K562 (cell line): ENCODE measurements around the gene MMRN2. TPM values are rescaled to one million over a fixed set of nuclear protein-coding genes. Genes with fewer than 3 reads are reported as not detected.
A peak's percentile ranks its signal among the peaks of the same experiment; 100 is the strongest.

ENCODE experiments used
- CREBBP ChIP-seq: IDR thresholded peaks from one replicate; pipeline ENCODE4 v1.6.1; 2012; ENCODE audit warnings: low read depth, mild to moderate bottlenecking, control low read depth, inconsistent platforms, low read length
- CTBP1 ChIP-seq: fragments of 450-650 bp; IDR thresholded peaks from 2 replicates; pipeline ENCODE4 v1.6.1; 2016; ENCODE audit warnings: borderline replicate concordance
- ELF2 ChIP-seq: fragments of 250-450 bp; sonication (Bioruptor Pico); IDR thresholded peaks from 2 replicates; pipeline ENCODE4 v1.5.0; 2021; ENCODE audit warnings: mild to moderate bottlenecking
- ETV1 ChIP-seq: fragments of 450-650 bp; conservative IDR thresholded peaks from 2 replicates; pipeline ENCODE4 v1.6.1; 2016; ENCODE audit warnings: missing genetic modification characterization, control low read depth, low read depth, missing compliant biosample characterization
- FIP1L1 ChIP-seq: fragments of 200-400 bp; formaldehyde crosslinking; IDR thresholded peaks from 2 replicates; pipeline ENCODE4 v1.6.1; 2018; ENCODE audit warnings: mild to moderate bottlenecking, low read depth, low read length; ENCODE audit not compliant: poor library complexity, severe bottlenecking
- HEY1 ChIP-seq: fragments of 250-450 bp; sonication (Bioruptor Pico); IDR thresholded peaks from 2 replicates; pipeline ENCODE4 v1.5.0; 2020; ENCODE audit warnings: mild to moderate bottlenecking, moderate library complexity, borderline replicate concordance
- JUN ChIP-seq, 2 experiments: sonication (generic) in 1 of 2; formaldehyde crosslinking in 1 of 2; IDR thresholded peaks; 2 replicates each; pipeline versions ENCODE4 v1.6.1 to v1.8.0; 2012 to 2022; ENCODE audit warnings: borderline replicate concordance in 2 of 2, mild to moderate bottlenecking in 2 of 2, improper control_type of control experiment in 1 of 2, low read depth in 1 of 2, low read length in 1 of 2, missing genetic modification reagents in 1 of 2
- JUND ChIP-seq, 2 experiments: IDR thresholded peaks; 2 replicates in 1 of 2; 3 replicates in 1 of 2; pipeline ENCODE4 v1.6.1; 2011; ENCODE audit warnings: borderline replicate concordance in 2 of 2, low read depth in 2 of 2, low read length in 2 of 2, improper control_type of control experiment in 1 of 2, missing biosample characterization in 1 of 2, missing genetic modification characterization in 1 of 2, missing genetic modification reagents in 1 of 2
- KDM1A ChIP-seq, 2 experiments: fragments of 450-650 bp; IDR thresholded peaks; 2 replicates each; pipeline ENCODE4 v1.6.1; 2016; ENCODE audit warnings: mild to moderate bottlenecking in 2 of 2
- MEF2D ChIP-seq: conservative IDR thresholded peaks from 2 replicates; pipeline ENCODE4 v1.6.1; 2016; ENCODE audit warnings: low read depth, missing genetic modification characterization, missing compliant biosample characterization
- POLR3G ChIP-seq: IDR thresholded peaks from 2 replicates; pipeline ENCODE4 v1.6.1; 2011; ENCODE audit not compliant: insufficient read length, insufficient replicate concordance; ENCODE audit errors: extremely low read depth
- SMARCC2 ChIP-seq: fragments of 450-650 bp; IDR thresholded peaks from 2 replicates; pipeline ENCODE4 v1.6.1; 2017; ENCODE audit warnings: antibody characterized with exemption, moderate library complexity, mild to moderate bottlenecking, low read depth
- TEAD2 ChIP-seq: fragments of 450-650 bp; IDR thresholded peaks from 2 replicates; pipeline ENCODE4 v1.6.1; 2016; ENCODE audit warnings: missing genetic modification characterization, control low read depth, missing compliant biosample characterization
- ZNF77 ChIP-seq: fragments of 250-450 bp; sonication (Bioruptor Pico); IDR thresholded peaks from 2 replicates; pipeline ENCODE4 v1.5.0; 2020
- polyA plus RNA-seq, 8 experiments: library from polyadenylated mRNA; depleted of rRNA in 4 of 8; stranded (reverse) in 5 of 8; unstranded in 3 of 8; fragments of >200 nt; fragmentation: Nextera tagmentation in 2 of 8; fragmentation: Illumina TruSeq in 1 of 8; extraction: Ambion mirVana in 2 of 8; extraction: Trizol in 1 of 8; gene quantifications; 2 replicates each; pipeline versions ENCODE4 v1.2.1 to v1.2.3, GENCODE V29; 2011 to 2014; ENCODE audit warnings: inconsistent platforms in 1 of 8, missing spikeins in 1 of 8
- total RNA-seq, 7 experiments: library from RNA; depleted of rRNA in 6 of 7; stranded (reverse); fragments of >200 nt in 6 of 7; fragmentation: Illumina TruSeq in 2 of 7; extraction: Trizol in 2 of 7; gene quantifications; 2 replicates each; pipeline versions ENCODE4 v1.2.1 to v1.2.3, GENCODE V29; 2011 to 2021; ENCODE audit warnings: low replicate concordance in 1 of 7
- TF ChIP-seq, protein P1 (sequence below): fragments of 450-650 bp; IDR thresholded peaks from 2 replicates; pipeline ENCODE4 v1.6.1; 2018; ENCODE audit warnings: mild to moderate bottlenecking, low read depth; ENCODE audit not compliant: partially characterized antibody
- TF ChIP-seq, protein P2 (sequence below): fragments of 250-450 bp; sonication (Bioruptor Pico); IDR thresholded peaks from 2 replicates; pipeline ENCODE4 v1.4.0; 2020; ENCODE audit warnings: mild to moderate bottlenecking, moderate library complexity, borderline replicate concordance
- TF ChIP-seq, protein P3 (sequence below): fragments of 450-650 bp; formaldehyde crosslinking; IDR thresholded peaks from 2 replicates; pipeline ENCODE4 v1.4.0; 2022; ENCODE audit warnings: missing genetic modification characterization
- TF ChIP-seq, protein P4 (sequence below): fragments of 250-450 bp; sonication (Bioruptor Pico); IDR thresholded peaks from 2 replicates; pipeline ENCODE4 v1.8.0; 2021; ENCODE audit warnings: moderate library complexity, mild to moderate bottlenecking, inconsistent platforms

The MMRN2 gene
- total and polyA plus RNA-seq, 9 of the 15 experiments (the other 6 are each of a cell fraction or from before 2014, with no cell fraction given) = 0.07 to 2.0 (median 1.2) TPM

DNA sequence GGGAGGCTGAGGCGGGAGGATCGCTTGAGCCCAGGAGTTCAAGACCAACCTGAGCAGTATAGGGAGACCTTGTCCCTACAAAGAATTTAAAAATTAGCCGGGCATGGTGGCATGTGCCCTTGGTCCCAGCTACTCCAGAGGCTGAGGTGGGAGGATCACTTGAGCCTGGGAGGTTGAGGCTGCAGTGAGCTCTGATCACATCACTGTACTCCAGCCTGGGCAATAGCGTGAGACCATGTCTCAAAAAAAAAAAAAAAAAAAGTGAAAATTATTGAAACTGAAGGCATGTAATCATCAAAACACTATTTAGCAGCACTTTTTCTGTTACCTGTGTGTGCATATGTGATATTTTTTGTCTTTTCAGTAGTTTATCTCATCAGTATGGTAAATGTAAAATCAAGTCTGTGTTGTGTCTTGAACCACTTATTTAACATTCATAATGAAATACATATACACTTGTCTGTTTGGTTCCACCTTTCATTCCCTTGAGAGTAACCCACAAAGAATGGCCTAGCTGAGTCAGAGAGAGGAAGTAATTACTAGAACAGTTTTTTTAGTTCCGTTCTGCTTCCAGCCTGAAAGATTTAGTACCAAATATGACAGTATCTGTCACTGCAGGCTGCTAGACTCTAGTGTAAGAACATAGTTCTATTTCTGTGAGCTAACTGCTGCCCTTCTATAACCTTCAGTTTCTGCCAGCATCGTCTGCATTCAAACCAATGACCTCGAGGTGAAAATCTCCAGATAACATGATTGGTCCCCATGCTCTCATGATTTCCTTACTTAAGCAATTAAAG lies 68.6 kb downstream of the MMRN2 start (continued):
- TF ChIP-seq, protein P1, sequence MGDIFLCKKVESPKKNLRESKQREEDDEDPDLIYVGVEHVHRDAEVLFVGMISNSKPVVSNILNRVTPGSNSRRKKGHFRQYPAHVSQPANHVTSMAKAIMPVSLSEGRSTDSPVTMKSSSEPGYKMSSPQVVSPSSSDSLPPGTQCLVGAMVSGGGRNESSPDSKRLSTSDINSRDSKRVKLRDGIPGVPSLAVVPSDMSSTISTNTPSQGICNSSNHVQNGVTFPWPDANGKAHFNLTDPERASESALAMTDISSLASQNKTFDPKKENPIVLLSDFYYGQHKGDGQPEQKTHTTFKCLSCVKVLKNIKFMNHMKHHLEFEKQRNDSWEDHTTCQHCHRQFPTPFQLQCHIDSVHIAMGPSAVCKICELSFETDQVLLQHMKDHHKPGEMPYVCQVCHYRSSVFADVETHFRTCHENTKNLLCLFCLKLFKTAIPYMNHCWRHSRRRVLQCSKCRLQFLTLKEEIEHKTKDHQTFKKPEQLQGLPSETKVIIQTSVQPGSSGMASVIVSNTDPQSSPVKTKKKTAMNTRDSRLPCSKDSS = no peak
- no peak for TF ChIP-seq TEAD2 (tag)
- TF ChIP-seq MEF2D (tag) = peak; percentile 87
- TF ChIP-seq, protein P2, sequence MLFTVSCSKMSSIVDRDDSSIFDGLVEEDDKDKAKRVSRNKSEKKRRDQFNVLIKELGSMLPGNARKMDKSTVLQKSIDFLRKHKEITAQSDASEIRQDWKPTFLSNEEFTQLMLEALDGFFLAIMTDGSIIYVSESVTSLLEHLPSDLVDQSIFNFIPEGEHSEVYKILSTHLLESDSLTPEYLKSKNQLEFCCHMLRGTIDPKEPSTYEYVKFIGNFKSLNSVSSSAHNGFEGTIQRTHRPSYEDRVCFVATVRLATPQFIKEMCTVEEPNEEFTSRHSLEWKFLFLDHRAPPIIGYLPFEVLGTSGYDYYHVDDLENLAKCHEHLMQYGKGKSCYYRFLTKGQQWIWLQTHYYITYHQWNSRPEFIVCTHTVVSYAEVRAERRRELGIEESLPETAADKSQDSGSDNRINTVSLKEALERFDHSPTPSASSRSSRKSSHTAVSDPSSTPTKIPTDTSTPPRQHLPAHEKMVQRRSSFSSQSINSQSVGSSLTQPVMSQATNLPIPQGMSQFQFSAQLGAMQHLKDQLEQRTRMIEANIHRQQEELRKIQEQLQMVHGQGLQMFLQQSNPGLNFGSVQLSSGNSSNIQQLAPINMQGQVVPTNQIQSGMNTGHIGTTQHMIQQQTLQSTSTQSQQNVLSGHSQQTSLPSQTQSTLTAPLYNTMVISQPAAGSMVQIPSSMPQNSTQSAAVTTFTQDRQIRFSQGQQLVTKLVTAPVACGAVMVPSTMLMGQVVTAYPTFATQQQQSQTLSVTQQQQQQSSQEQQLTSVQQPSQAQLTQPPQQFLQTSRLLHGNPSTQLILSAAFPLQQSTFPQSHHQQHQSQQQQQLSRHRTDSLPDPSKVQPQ (CRISPR knock-in tag) = no peak
- no peak for TF ChIP-seq CREBBP
- TF ChIP-seq, protein P3, sequence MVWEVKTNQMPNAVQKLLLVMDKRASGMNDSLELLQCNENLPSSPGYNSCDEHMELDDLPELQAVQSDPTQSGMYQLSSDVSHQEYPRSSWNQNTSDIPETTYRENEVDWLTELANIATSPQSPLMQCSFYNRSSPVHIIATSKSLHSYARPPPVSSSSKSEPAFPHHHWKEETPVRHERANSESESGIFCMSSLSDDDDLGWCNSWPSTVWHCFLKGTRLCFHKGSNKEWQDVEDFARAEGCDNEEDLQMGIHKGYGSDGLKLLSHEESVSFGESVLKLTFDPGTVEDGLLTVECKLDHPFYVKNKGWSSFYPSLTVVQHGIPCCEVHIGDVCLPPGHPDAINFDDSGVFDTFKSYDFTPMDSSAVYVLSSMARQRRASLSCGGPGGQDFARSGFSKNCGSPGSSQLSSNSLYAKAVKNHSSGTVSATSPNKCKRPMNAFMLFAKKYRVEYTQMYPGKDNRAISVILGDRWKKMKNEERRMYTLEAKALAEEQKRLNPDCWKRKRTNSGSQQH (CRISPR knock-in tag) = no peak
- no peak for TF ChIP-seq ELF2 (CRISPR knock-in tag)
- TF ChIP-seq KDM1A (IDR thresholded peaks at IDR 0.05) = peak in 1 of 2 experiments; percentile 36; a peak in 1 of 4 replicates
- no peak for TF ChIP-seq ZNF77
- TF ChIP-seq ETV1 (tag) = peak; percentile 99
- TF ChIP-seq POLR3G = no peak
- TF ChIP-seq SMARCC2 = peak; percentile 79; the same call in 1 of the 2 replicates
- peak; percentile 60; the same call in 1 of the 2 replicates for TF ChIP-seq CTBP1
- no peak for TF ChIP-seq JUN (IDR thresholded peaks at IDR 0.05; ENCODE audit: borderline replicate concordance, low read depth, low read length)
- TF ChIP-seq JUN (CRISPR knock-in tag; IDR thresholded peaks at IDR 0.05; ENCODE audit: borderline replicate concordance) = no peak
- TF ChIP-seq FIP1L1 = no peak
- TF ChIP-seq, protein P4, sequence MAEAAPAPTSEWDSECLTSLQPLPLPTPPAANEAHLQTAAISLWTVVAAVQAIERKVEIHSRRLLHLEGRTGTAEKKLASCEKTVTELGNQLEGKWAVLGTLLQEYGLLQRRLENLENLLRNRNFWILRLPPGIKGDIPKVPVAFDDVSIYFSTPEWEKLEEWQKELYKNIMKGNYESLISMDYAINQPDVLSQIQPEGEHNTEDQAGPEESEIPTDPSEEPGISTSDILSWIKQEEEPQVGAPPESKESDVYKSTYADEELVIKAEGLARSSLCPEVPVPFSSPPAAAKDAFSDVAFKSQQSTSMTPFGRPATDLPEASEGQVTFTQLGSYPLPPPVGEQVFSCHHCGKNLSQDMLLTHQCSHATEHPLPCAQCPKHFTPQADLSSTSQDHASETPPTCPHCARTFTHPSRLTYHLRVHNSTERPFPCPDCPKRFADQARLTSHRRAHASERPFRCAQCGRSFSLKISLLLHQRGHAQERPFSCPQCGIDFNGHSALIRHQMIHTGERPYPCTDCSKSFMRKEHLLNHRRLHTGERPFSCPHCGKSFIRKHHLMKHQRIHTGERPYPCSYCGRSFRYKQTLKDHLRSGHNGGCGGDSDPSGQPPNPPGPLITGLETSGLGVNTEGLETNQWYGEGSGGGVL (CRISPR knock-in tag) = no peak
- no peak for TF ChIP-seq HEY1
- peak; percentile 76 for TF ChIP-seq JUND (IDR thresholded peaks at IDR 0.05; ENCODE audit: borderline replicate concordance, low read depth, low read length)
- peak; percentile 73; the same call in 1 of the 3 replicates for TF ChIP-seq JUND (tag; IDR thresholded peaks at IDR 0.05; ENCODE audit: borderline replicate concordance, low read depth, low read length)
